OCI-LY7 (cell line): ENCODE results near the gene CNTF. TPM values are rescaled to one million over a fixed set of nuclear protein-coding genes. Genes with fewer than 3 reads are reported as not detected.

Experiments
- BruUV-seq: library from RNA; stranded (reverse); fragments of 400-500 nt; replicated peaks from 2 replicates; lab custom pipeline; 2021; lab: Mats Ljungman, UMichigan
- CTCF ChIA-PET: fragments of 300-600 bp; sonication (Branson Sonifier 250); formaldehyde crosslinking; loops from one replicate; lab custom pipeline; 2022; ENCODE audit warnings: antibody characterized with exemption; ENCODE audit not compliant: unreplicated experiment; lab: Charles Lee
- POLR2A ChIA-PET: fragments of 300-600 bp; sonication (Branson Sonifier 250); formaldehyde crosslinking; loops from one replicate; lab custom pipeline; 2022; ENCODE audit warnings: antibody characterized with exemption; lab: Charles Lee
- DNase-seq: peaks from one replicate; pipeline ENCODE4 v3.0.0-alpha.2; 2015; ENCODE audit warnings: low spot score
- H2AFZ ChIP-seq: fragments of 200-600 bp; sonication (generic), shearing (Covaris generic); 2 replicates; pipeline ENCODE4 v1.6.1; 2014; ENCODE audit warnings: mild to moderate bottlenecking, antibody characterized with exemption, low read length, moderate library complexity
- H3K27ac ChIP-seq: fragments of 200-600 bp; sonication (generic); 2 replicates; pipeline ENCODE4 v1.5.1; 2014; ENCODE audit warnings: mixed run types, low read depth, mild to moderate bottlenecking, moderate library complexity, low read length, inconsistent platforms; ENCODE audit not compliant: poor library complexity, severe bottlenecking
- H3K36me3 ChIP-seq: fragments of 200-600 bp; sonication (generic); 2 replicates; pipeline ENCODE4 v1.6.1; 2014; ENCODE audit warnings: mild to moderate bottlenecking, antibody characterized with exemption, low read length, moderate library complexity, mixed read lengths; ENCODE audit not compliant: insufficient read depth
- H3K4me1 ChIP-seq: fragments of 200-600 bp; sonication (generic); 2 replicates; pipeline ENCODE4 v1.5.1; 2014; ENCODE audit warnings: mild to moderate bottlenecking, low read length; ENCODE audit not compliant: insufficient read depth, poor library complexity, severe bottlenecking
- H3K4me2 ChIP-seq: fragments of 200-600 bp; sonication (generic); 2 replicates; pipeline ENCODE4 v1.6.1; 2014; ENCODE audit warnings: mild to moderate bottlenecking, low read length
- H3K4me3 ChIP-seq: fragments of 200-600 bp; sonication (generic); 2 replicates; pipeline ENCODE4 v1.5.1; 2014; ENCODE audit warnings: mild to moderate bottlenecking, low read depth, low read length; ENCODE audit not compliant: poor library complexity, severe bottlenecking
- H3K79me2 ChIP-seq: fragments of 200-600 bp; sonication (generic); 2 replicates; pipeline ENCODE4 v1.6.1; 2016; ENCODE audit warnings: low read depth, mild to moderate bottlenecking, low read length, moderate library complexity, mixed read lengths; ENCODE audit not compliant: insufficient read depth
- H3K9me2 ChIP-seq: fragments of 200-600 bp; sonication (generic); 2 replicates; pipeline ENCODE4 v1.6.1; 2016; ENCODE audit warnings: mild to moderate bottlenecking, low read length, mixed read lengths; ENCODE audit not compliant: insufficient read depth
- H3K9me3 ChIP-seq: fragments of 200-600 bp; sonication (generic); 2 replicates; pipeline ENCODE4 v1.6.1; 2014; ENCODE audit warnings: mild to moderate bottlenecking, mixed run types, low read length, mixed read lengths
- H4K20me1 ChIP-seq: fragments of 200-600 bp; sonication (generic); 2 replicates; pipeline ENCODE4 v1.6.1; 2014; ENCODE audit warnings: mild to moderate bottlenecking, antibody characterized with exemption, low read length, moderate library complexity, mixed read lengths; ENCODE audit not compliant: insufficient read depth
- EZH2phosphoT487 ChIP-seq: fragments of 200-600 bp; sonication (generic); IDR thresholded peaks from 2 replicates; pipeline ENCODE4 v1.6.1; 2018; ENCODE audit warnings: low read depth, borderline replicate concordance, mild to moderate bottlenecking, mixed run types, antibody characterized with exemption, low read length, moderate library complexity, mixed read lengths
- intact Hi-C: fragments of 100-400 bp; cut with micrococcal nuclease; formaldehyde crosslinking; loops from one replicate; pipeline ENCODE4 v1.10.0; 2022; ENCODE audit not compliant: unreplicated experiment
- total RNA-seq, 2 experiments: library from RNA; depleted of rRNA in 1 of 2; stranded (reverse); fragments of >200 nt in 1 of 2; shearing (Covaris generic) in 1 of 2; gene quantifications; 2 replicates each; pipeline ENCODE4 v1.2.3, GENCODE V29; 2014 to 2022
- TF ChIP-seq, protein P1 (sequence below): fragments of 200-600 bp; sonication (generic); conservative IDR thresholded peaks from 2 replicates; pipeline ENCODE4 v1.5.1; 2014; ENCODE audit warnings: mild to moderate bottlenecking, antibody characterized with exemption, low read length, moderate library complexity, mixed read lengths

The CNTF gene
- total RNA-seq, 2 experiments from 2014 or later: 3.3 to 3.4 TPM

DNA sequence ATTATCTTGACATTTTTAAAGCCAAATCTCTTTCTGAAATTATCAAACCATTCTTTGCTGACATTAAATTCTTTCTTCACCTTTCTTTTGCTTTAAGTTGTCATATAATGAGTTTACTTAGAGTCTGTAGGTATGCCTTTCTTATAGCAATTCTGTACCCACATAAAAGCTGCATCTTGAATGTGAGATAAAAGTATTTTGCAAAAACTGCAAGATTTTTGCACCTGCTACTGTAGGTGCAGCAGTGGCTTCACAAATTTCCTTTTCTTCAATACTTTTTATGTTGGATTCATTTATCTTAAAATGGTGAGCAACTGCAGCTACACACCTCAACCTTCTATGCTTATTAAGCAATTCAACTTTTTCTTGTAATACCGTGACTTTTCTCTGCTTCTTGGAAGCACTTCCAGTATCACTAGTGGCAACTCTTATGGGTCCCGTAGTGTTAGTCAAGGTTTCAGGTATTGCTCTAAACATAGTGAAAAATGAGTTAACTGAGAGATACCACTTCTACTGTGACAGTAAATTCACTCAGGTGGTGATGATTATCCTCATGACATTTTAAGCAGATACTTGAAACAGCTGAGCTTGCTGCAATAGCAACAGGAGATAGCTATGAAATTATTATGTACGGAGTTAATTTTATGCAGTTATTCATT, 24.9 kb upstream of the CNTF start:
- H4K20me1 ChIP-seq: peaks cover 20% of the 10 kb centered on the region
- no peaks in the 10 kb centered on the region for H3K9me2 ChIP-seq
- POLR2A ChIA-PET: interaction anchor here (0.7 to 1.1 kb wide), 5 partner anchors 9 to 49 kb away, joined by 3 to 5 read pairs (median 3); partner anchors contain the start of gene LPXN
- H3K27ac ChIP-seq: no peak overlapping the region
- TF ChIP-seq, protein P1, sequence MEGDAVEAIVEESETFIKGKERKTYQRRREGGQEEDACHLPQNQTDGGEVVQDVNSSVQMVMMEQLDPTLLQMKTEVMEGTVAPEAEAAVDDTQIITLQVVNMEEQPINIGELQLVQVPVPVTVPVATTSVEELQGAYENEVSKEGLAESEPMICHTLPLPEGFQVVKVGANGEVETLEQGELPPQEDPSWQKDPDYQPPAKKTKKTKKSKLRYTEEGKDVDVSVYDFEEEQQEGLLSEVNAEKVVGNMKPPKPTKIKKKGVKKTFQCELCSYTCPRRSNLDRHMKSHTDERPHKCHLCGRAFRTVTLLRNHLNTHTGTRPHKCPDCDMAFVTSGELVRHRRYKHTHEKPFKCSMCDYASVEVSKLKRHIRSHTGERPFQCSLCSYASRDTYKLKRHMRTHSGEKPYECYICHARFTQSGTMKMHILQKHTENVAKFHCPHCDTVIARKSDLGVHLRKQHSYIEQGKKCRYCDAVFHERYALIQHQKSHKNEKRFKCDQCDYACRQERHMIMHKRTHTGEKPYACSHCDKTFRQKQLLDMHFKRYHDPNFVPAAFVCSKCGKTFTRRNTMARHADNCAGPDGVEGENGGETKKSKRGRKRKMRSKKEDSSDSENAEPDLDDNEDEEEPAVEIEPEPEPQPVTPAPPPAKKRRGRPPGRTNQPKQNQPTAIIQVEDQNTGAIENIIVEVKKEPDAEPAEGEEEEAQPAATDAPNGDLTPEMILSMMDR: no peak
- no peak for TF ChIP-seq EZH2phosphoT487
- CTCF ChIA-PET: no interaction called here
- peaks cover 94% of the 10 kb centered on the region for H3K36me3 ChIP-seq
- no peaks in the 10 kb centered on the region for H3K4me1 ChIP-seq
- H3K4me3 ChIP-seq: no peak overlapping the region
- no peak overlapping the region for H2AFZ ChIP-seq
- H3K4me2 ChIP-seq: no peak overlapping the region
- DNase-seq: no peak
- intact Hi-C loops: no loop called here
- BruUV-seq: no TSS peak
- peaks cover 100% of the 10 kb centered on the region for H3K79me2 ChIP-seq
- no peaks in the 10 kb centered on the region for H3K9me3 ChIP-seq

DNA sequence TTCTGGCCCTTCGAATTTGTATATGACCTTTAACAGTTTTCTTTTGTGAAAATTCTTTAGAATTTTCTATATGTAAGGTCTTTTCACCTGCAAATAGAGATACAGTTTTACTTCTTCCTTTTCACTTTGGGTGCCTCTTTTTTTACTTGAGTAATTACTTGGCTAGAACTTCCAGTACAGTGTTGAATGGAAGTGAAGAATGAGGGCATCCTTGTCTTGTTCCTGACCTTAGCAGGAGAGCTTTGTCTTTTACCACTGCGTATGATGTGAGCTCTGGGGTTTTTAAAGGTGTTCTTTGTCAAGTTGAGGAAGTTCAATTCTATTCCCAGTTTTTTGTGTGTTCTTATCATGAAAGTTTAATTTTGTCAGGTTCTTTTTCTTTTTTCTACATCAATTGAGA, 22.0 kb upstream of the CNTF start:
- H3K4me3 ChIP-seq: no peak overlapping the region
- peaks cover 97% of the 10 kb centered on the region for H3K36me3 ChIP-seq
- H3K9me2 ChIP-seq: no peaks in the 10 kb centered on the region
- no peaks in the 10 kb centered on the region for H3K9me3 ChIP-seq
- POLR2A ChIA-PET: no interaction called here
- no peak for DNase-seq
- TF ChIP-seq, protein P1: no peak
- TF ChIP-seq EZH2phosphoT487: no peak
- H3K27ac ChIP-seq: no peak overlapping the region
- no peak overlapping the region for H3K4me2 ChIP-seq
- BruUV-seq: no TSS peak
- H3K4me1 ChIP-seq: peaks cover 6% of the 10 kb centered on the region
- no peak overlapping the region for H2AFZ ChIP-seq
- intact Hi-C loops: no loop called here
- peaks cover 100% of the 10 kb centered on the region for H3K79me2 ChIP-seq
- H4K20me1 ChIP-seq: peaks cover 20% of the 10 kb centered on the region
- CTCF ChIA-PET: no interaction called here
